NCI-H2196 treated with DMSO at 0.1 percent for 48 hours (cell line): ENCODE results near the gene CA11.

ENCODE experiments used
- DNase-seq: peaks from one replicate; lab custom pipeline; 2025; ENCODE audit not compliant: unreplicated experiment; lab: John Stamatoyannopoulos, UW

Gene CA11

GRCh38 chr19:48615231-48616040 lies 30.6 kb downstream of the CA11 start:
- no peak for DNase-seq

- no peak for DNase-seq
Measured at GRCh38 chr19:48614436-48615230, 31.4 kb downstream of the CA11 start, which contains the start of gene FAM83E. TSS of gene FAM83E (minus strand) at chr19:48615076. CDS start at chr19:48613372, 1,704 bp downstream.

- no peak for DNase-seq
Measured at GRCh38 chr19:48613852-48614435, 32.0 kb downstream of the CA11 start.

- no peak for DNase-seq
Measured at GRCh38 chr19:48613024-48613851, 32.7 kb downstream of the CA11 start.

- no peak for DNase-seq
Measured at GRCh38 chr19:48611872-48612271, 34.1 kb downstream of the CA11 start.

- DNase-seq = no peak
Measured at GRCh38 chr19:48609571-48610108, 36.3 kb downstream of the CA11 start.

- DNase-seq = peak; percentile 17
Measured at GRCh38 chr19:48608798-48609263, 37.2 kb downstream of the CA11 start.

- DNase-seq = no peak
Measured at GRCh38 chr19:48607359-48607755, 38.6 kb downstream of the CA11 start.

GRCh38 chr19:48606463-48607358 lies 39.3 kb downstream of the CA11 start, which contains the start of gene SPACA4:
TSS of gene SPACA4 (plus strand) at chr19:48606742. CDS start at chr19:48606979, 237 bp downstream.
- DNase-seq = no peak

GRCh38 chr19:48603850-48604249 lies 42.1 kb downstream of the CA11 start:
- DNase-seq = no peak

- DNase-seq = no peak
Measured at GRCh38 chr19:48603449-48603848, 42.5 kb downstream of the CA11 start.

- no peak for DNase-seq
Measured at GRCh38 chr19:48603001-48603400, 43.0 kb downstream of the CA11 start.

GRCh38 chr19:48600679-48601417 lies 45.1 kb downstream of the CA11 start:
- DNase-seq = no peak

- DNase-seq = no peak
Measured at GRCh38 chr19:48598996-48599700, 46.8 kb downstream of the CA11 start.

GRCh38 chr19:48596679-48597465 lies 49.1 kb downstream of the CA11 start:
- no peak for DNase-seq

GRCh38 chr19:48596237-48596636 lies 49.8 kb downstream of the CA11 start:
- no peak for DNase-seq

- DNase-seq = no peak
Measured at GRCh38 chr19:48595833-48596232, 50.2 kb downstream of the CA11 start.
